Pancreas (tissue), 10 donors: Measurements from ENCODE around the gene GATAD2A. TPM values are rescaled to one million over a fixed set of nuclear protein-coding genes. Genes with fewer than 3 reads are reported as not detected.

Source experiments
- ATAC-seq, 4 donors: fragments of 200-7000 bp; cut with Tn5 transposase; one replicate each; pipeline versions ENCODE4 v1.8.0 to v1.9.1; 2020; ENCODE audit warnings: mild to moderate bottlenecking in 4 of 4, moderate library complexity in 4 of 4
- DNase-seq, 6 donors: peaks; one replicate each; pipeline ENCODE4 v3.0.0-alpha.2; 2020
- FAIRE-seq: peaks from 2 replicates; lab custom pipeline; 2012; peaks lifted over from hg19 to GRCh38; lab: Jason Lieb, UNC
- H3K27ac ChIP-seq, 4 donors: fragments of 200-600 bp; sonication (generic); 1 replicate in 3 of 4; 2 replicates in 1 of 4; pipeline versions ENCODE4 v1.5.0 to v1.8.0; 2020
- H3K27me3 ChIP-seq, 4 donors: fragments of 200-600 bp; one replicate each; pipeline ENCODE4 v1.8.0; 2021
- H3K36me3 ChIP-seq, 3 donors: fragments of 200-600 bp; sonication (generic) in 1 of 3; one replicate each; pipeline versions ENCODE4 v1.5.0 to v1.8.0; 2020 to 2021
- H3K4me1 ChIP-seq, 3 donors: fragments of 200-600 bp; one replicate each; pipeline ENCODE4 v1.8.0; 2021
- H3K4me3 ChIP-seq, 4 donors: fragments of 200-600 bp; sonication (generic) in 2 of 4; one replicate each; pipeline versions ENCODE4 v1.5.0 to v1.8.0; 2020 to 2021
- H3K9me3 ChIP-seq, 4 donors: fragments of 200-600 bp; one replicate each; pipeline ENCODE4 v1.8.0; 2021
- WGBS, 2 donors: extraction: QIAGEN DNeasy Blood & Tissue Kit; methylation state at CpG; one replicate each; pipeline ENCODE4 v1.1.7; 2013; 5-methylcytosine and 5-hydroxymethylcytosine counted together
- intact Hi-C, 3 donors: fragments of 100-400 bp; cut with DNase I; formaldehyde crosslinking; loops; one replicate each; pipeline versions ENCODE4 v1.11.1 to v1.14.2; 2022
- polyA plus RNA-seq, 2 donors: library from polyadenylated mRNA; stranded (reverse); fragments of 200-250 nt; gene quantifications; one replicate each; pipeline ENCODE4 v1.2.3, GENCODE V29; 2013
- total RNA-seq, 6 donors: library from RNA; stranded (reverse); fragmentation: NEBNext Ultra II Directional in 4 of 6; extraction: Animal tissue kit (Norgen Biotek cat#: 25700) in 4 of 6; gene quantifications; one replicate each; pipeline versions ENCODE4 v1.2.1 to v1.2.4, GENCODE V29; 2021 to 2023
- TF ChIP-seq, protein P1 (sequence below), 4 donors: fragments of 200-600 bp; sonication (generic) in 3 of 4; IDR thresholded peaks; one replicate each; pipeline versions ENCODE4 v1.5.0 to v1.8.0; 2021; ENCODE audit warnings: antibody characterized with exemption in 4 of 4
- donor health status: healthy with polysubstance abuse.
- donor health status: DM: no; HTN: no; CAD: no; lungs with moderate emphysema.
- donor health status: DM: no; HTN: no; CAD: no.
- donor health status: control.
- donor health status: control.
- donor health status: Bipolar disorder and iron deficiency.
- donor health status: DM: yes; HTN: yes; CAD: no.
- donor health status: DM: no; HTN: no; CAD: no.
- donor health status: DM: no; HTN: no; CAD: no.
- donor health status: DM: yes; HTN: yes; CAD: no.

GATAD2A gene
- total and polyA plus RNA-seq, 8 donors, result 11.9 to 51.8 (median 36.7) TPM

DNA sequence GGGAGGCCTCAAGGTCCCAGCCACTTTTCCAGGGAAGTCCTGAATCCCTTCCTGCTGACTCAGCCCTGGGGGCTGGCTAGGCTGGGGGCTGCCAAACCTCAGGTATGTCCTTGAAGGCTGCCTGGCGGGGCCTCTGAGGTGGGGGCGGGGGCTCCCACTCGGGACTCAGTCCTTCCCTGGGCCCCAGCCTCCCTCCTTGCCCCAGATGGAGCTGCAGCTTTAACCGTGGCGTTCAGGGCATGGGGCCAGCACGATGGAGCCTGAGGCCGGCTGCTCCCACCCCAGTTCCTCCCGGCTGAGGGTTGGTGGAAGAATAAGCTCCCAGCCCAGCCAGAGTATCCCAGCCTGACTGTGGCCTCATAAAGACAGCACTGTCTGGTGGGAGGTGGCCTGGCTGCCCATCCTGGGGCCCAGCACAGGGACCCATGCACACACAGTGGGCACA lies 145.0 kb downstream of the GATAD2A start:
- Histone ChIP-seq H3K36me3 (no peaks in the 10 kb centered on the region), H3K9me3 (no peaks in the 10 kb centered on the region), H3K27me3 (no peaks in the 10 kb centered on the region), H3K4me1 (no peaks in the 10 kb centered on the region), H3K4me3 (no peak overlapping the region), H3K27ac (no peak overlapping the region)
- ATAC-seq, result peak in 1 of 4 donors; percentile 38
- no peak for DNase-seq
- FAIRE-seq, result no peak
- 36 to 37% methylated on average over 8 of the region's 8 CpGs for WGBS, 2 donors
- intact Hi-C loops, result no loop called here
- TF ChIP-seq, protein P1, sequence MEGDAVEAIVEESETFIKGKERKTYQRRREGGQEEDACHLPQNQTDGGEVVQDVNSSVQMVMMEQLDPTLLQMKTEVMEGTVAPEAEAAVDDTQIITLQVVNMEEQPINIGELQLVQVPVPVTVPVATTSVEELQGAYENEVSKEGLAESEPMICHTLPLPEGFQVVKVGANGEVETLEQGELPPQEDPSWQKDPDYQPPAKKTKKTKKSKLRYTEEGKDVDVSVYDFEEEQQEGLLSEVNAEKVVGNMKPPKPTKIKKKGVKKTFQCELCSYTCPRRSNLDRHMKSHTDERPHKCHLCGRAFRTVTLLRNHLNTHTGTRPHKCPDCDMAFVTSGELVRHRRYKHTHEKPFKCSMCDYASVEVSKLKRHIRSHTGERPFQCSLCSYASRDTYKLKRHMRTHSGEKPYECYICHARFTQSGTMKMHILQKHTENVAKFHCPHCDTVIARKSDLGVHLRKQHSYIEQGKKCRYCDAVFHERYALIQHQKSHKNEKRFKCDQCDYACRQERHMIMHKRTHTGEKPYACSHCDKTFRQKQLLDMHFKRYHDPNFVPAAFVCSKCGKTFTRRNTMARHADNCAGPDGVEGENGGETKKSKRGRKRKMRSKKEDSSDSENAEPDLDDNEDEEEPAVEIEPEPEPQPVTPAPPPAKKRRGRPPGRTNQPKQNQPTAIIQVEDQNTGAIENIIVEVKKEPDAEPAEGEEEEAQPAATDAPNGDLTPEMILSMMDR (IDR thresholded peaks at IDR 0.05), result no peak

DNA sequence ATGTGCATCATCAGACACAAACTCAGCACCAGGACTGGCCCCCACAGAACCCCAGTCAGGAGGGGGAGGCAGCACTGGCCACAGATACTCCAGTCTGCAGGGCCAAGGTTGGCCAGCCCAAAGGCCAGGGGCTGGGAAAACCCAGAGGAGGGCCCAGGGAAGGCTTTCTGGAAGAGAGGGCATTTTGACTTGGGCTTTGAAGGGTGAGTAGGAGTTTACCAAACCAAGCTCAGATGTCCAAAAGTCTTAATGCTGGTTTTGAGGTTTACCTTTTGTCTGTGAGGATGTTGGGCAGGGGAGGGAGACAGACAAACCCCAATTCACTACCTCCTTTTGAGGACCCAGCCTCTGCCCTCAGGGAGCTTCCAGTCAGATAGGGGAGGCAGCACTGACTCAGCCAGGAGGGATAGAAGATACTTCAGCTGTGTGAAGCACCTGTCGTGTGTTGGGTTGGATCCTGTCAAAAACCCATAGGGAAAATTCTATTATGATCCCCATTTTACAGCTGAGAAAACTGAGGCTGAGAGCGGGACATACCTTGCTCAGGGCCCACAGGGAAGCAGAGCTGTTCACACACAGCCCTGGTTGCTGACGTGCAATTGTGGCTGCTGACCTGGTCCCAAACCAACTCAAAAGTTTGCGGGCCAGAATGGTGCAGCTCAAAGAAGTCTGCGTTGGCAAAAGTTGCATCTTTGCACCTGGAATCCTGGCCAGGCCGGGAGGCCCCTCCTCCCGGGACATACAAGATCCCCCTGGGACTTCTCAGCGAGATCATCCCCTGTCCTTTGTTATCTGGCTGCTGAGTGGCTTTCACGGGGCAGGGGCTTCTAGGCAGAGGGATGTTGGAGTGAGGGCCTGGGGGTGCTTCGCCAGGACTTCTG lies 145.7 kb downstream of the GATAD2A start:
- Histone ChIP-seq H3K27ac (no peak overlapping the region), H3K9me3 (no peaks in the 10 kb centered on the region), H3K4me3 (no peak overlapping the region), H3K36me3 (no peaks in the 10 kb centered on the region), H3K4me1 (no peaks in the 10 kb centered on the region), H3K27me3 (no peaks in the 10 kb centered on the region)
- FAIRE-seq (no peak), ATAC-seq (no peak), DNase-seq (no peak)
- intact Hi-C loops, result no loop called here
- TF ChIP-seq, protein P1 (IDR thresholded peaks at IDR 0.05), result no peak
- 76 to 80% methylated on average over 10 of the region's 10 CpGs for WGBS, 2 donors

DNA sequence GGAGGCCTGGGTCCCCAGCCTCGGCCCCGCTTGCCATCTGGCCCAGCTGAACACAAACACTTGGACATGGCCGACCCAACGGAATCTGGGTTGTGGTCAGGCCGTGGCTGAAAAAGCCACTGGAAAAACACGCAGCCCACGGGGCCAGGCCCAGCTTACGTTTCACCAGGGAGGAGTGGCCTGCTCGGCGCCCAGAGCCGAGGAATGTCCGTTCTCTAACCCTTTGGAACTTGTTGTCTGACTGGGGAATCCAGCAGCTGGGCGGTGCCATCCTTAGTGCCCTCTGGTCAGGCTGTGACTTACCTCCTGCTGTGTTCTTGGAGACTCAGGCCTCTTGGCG lies 146.3 kb downstream of the GATAD2A start:
- ATAC-seq (no peak), FAIRE-seq (no peak), DNase-seq (no peak)
- WGBS, 2 donors, result 80 to 83% methylated on average over 14 of the region's 14 CpGs
- Histone ChIP-seq H3K27ac (no peak overlapping the region), H3K4me1 (no peaks in the 10 kb centered on the region), H3K27me3 (no peaks in the 10 kb centered on the region), H3K36me3 (no peaks in the 10 kb centered on the region), H3K4me3 (no peak overlapping the region), H3K9me3 (no peaks in the 10 kb centered on the region)
- TF ChIP-seq, protein P1 (IDR thresholded peaks at IDR 0.05), result no peak
- intact Hi-C loops, result no loop called here

DNA sequence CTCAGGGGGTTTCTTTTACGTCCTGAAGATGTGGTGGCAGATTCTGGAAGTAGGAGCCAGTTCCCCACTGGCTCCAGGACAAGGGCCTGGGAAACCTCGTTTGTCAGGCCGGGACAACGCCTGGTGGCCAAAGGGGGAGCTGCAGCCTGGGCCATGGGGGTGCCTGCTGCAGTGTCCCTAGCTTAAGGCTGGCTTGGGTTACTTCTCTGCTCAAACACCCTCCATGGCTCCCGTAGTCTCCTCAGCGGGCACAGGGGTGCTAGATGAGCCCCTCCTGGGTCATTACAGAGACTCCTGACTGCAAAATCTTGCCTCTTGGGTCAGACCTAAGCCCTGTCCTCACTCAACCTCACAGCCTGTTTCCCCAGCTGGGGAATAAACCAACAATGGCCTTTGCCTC lies 147.3 kb downstream of the GATAD2A start:
- Histone ChIP-seq H3K9me3 (no peaks in the 10 kb centered on the region), H3K4me1 (no peaks in the 10 kb centered on the region), H3K27me3 (no peaks in the 10 kb centered on the region), H3K36me3 (no peaks in the 10 kb centered on the region), H3K27ac (no peak overlapping the region), H3K4me3 (no peak overlapping the region)
- FAIRE-seq (no peak), ATAC-seq (peak in 3 of 4 donors; percentile 43 to 62 (median 50)), DNase-seq (no peak)
- TF ChIP-seq, protein P1 (IDR thresholded peaks at IDR 0.05), result peak; percentile 18 to 32 (median 30)
- intact Hi-C loops, result no loop called here
- 39 to 46% methylated on average over 6 of the region's 6 CpGs for WGBS, 2 donors

DNA sequence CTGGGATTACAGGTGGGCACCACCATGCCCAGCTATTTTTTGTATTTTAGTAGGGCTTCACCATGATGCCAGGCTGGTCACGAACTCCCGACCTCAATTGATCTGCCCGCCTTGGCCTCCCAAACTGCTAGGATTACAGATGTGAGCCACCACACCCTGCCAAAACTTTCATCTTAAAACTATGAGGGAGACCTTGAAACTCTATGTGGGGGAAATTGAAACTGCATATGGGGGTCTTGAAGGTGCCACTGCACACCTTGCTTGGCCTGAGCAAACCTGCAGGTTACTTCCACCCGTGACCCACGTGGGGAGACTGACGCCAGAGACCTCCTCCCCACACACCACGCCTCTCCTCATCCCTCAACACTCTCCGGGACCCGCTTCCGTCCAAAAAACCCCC lies 148.2 kb downstream of the GATAD2A start:
- ATAC-seq, result no peak
- TF ChIP-seq, protein P1 (IDR thresholded peaks at IDR 0.05), result no peak
- 74 to 82% methylated on average over 10 of the region's 10 CpGs for WGBS, 2 donors
- H3K36me3 ChIP-seq, result no peaks in the 10 kb centered on the region
- no peak for FAIRE-seq
- intact Hi-C loops, result no loop called here
- no peaks in the 10 kb centered on the region for H3K27me3 ChIP-seq
- H3K4me3 ChIP-seq, result no peak overlapping the region
- no peak overlapping the region for H3K27ac ChIP-seq
- no peak for DNase-seq
- no peaks in the 10 kb centered on the region for H3K4me1 ChIP-seq
- no peaks in the 10 kb centered on the region for H3K9me3 ChIP-seq
